Osteocyte (in vitro differentiated cells): ENCODE results near the gene RPL27. TPM values are rescaled to one million over a fixed set of nuclear protein-coding genes. Genes with fewer than 3 reads are reported as not detected.

Experiments
- DNase-seq: peaks from one replicate; pipeline ENCODE4 v3.0.0; 2021; ENCODE audit warnings: mixed read lengths; ENCODE audit not compliant: unreplicated experiment; ENCODE audit errors: extremely low spot score
- H3K27ac Mint-ChIP-seq: one replicate; pipeline ENCODE4 v1.8.0; 2021; ENCODE audit warnings: mild to moderate bottlenecking, mixed read lengths; ENCODE audit not compliant: unreplicated experiment
- H3K27me3 Mint-ChIP-seq: one replicate; pipeline ENCODE4 v1.8.0; 2021; ENCODE audit warnings: mixed read lengths; ENCODE audit not compliant: unreplicated experiment
- H3K36me3 Mint-ChIP-seq: one replicate; pipeline ENCODE4 v1.8.0; 2021; ENCODE audit warnings: mixed read lengths; ENCODE audit not compliant: unreplicated experiment
- H3K4me1 Mint-ChIP-seq: one replicate; pipeline ENCODE4 v1.8.0; 2021; ENCODE audit warnings: mixed read lengths; ENCODE audit not compliant: unreplicated experiment
- H3K4me3 Mint-ChIP-seq: one replicate; pipeline ENCODE4 v1.8.0; 2021; ENCODE audit warnings: mild to moderate bottlenecking, moderate library complexity, mixed read lengths; ENCODE audit not compliant: unreplicated experiment
- H3K9me3 Mint-ChIP-seq: one replicate; pipeline ENCODE4 v1.8.0; 2021; ENCODE audit warnings: mixed read lengths; ENCODE audit not compliant: unreplicated experiment
- total RNA-seq: library from RNA; stranded (reverse); gene quantifications from 2 replicates; pipeline ENCODE4 v1.2.1, GENCODE V29; 2021
- TF ChIP-seq, protein P1 (sequence below): fragments of 200-600 bp; sonication (generic); IDR thresholded peaks from 2 replicates; pipeline ENCODE4 v1.5.0; 2021; ENCODE audit warnings: antibody characterized with exemption, mild to moderate bottlenecking, moderate library complexity

The RPL27 gene
- total RNA-seq, 1 donor from 2014 or later, result 1,010 TPM

DNA sequence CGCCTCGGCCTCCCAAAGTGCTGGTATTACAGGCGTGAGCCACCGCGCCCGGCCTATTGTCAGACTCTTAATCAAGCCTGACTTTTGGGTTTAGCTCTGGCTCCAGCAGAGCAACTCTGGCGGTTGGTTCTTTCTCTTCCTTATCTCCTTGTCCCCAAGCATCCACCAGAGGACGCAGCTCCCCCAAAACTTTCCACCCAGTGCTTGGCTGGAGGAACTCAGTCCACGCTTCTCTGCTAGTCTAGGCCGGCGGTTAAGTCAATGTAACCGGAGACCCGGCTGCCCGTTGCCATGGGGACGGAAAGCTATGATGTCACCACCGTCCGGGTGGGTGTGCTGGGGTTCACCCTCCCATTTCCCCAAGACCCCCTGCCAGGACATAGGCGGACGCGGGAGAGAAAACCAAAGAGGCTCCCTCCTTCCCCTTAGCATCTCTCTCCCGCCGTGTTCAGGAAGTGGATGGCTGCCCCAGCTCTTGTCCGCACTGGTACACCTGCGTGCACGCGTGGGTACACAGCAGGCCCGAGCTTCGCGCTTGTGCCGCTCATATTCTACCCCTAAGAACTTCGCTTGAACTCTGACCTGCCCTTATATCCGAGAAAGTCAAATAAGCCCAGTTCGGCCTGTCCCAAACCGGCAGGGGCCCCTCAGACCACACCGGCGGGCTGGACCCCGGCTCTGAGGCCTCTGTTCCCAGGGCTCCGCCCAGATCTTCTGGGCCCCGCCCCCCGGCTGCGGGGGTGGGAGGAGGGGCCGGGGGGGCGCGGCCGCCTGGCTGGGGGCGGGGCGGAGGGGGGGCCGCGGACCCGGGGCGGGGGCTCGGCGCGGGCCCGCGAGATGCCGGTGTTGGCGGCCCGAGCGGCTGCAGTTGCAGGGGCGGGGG is 26.4 kb downstream of the RPL27 start, which contains the start of gene RND2:
RND2 (plus strand) TSS at position 825 of the 883 bp plus-strand sequence. CDS start 117 bp downstream, outside the sequence.
- Mint-ChIP-seq H3K4me1 (peaks cover 28% of the 10 kb centered on the region), H3K27me3 (no peaks in the 10 kb centered on the region), H3K36me3 (no peaks in the 10 kb centered on the region), H3K4me3 (peak within 1 kb of the TSS; percentile 90), H3K9me3 (no peaks in the 10 kb centered on the region), H3K27ac (peak within 1 kb of the TSS; percentile 94)
- TF ChIP-seq, protein P1, sequence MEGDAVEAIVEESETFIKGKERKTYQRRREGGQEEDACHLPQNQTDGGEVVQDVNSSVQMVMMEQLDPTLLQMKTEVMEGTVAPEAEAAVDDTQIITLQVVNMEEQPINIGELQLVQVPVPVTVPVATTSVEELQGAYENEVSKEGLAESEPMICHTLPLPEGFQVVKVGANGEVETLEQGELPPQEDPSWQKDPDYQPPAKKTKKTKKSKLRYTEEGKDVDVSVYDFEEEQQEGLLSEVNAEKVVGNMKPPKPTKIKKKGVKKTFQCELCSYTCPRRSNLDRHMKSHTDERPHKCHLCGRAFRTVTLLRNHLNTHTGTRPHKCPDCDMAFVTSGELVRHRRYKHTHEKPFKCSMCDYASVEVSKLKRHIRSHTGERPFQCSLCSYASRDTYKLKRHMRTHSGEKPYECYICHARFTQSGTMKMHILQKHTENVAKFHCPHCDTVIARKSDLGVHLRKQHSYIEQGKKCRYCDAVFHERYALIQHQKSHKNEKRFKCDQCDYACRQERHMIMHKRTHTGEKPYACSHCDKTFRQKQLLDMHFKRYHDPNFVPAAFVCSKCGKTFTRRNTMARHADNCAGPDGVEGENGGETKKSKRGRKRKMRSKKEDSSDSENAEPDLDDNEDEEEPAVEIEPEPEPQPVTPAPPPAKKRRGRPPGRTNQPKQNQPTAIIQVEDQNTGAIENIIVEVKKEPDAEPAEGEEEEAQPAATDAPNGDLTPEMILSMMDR, result peak; percentile 82
- peak; percentile 96 for DNase-seq

DNA sequence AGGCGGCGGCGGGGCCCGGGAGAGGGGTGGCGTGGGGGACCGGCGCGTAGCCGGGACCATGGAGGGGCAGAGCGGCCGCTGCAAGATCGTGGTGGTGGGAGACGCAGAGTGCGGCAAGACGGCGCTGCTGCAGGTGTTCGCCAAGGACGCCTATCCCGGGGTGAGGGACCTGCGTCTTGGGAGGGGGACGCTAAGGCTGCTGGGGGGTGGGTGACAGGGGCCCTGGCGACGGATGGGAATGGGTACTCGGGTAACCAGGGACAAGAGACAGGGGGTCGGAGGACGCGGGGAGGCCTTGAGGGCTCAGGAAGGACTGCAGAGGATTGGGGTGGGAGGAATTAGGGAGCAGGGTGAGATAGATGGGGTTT is 27.1 kb downstream of the RPL27 start:
- peaks cover 22% of the 10 kb centered on the region for H3K4me1 Mint-ChIP-seq
- H3K27me3 Mint-ChIP-seq, result no peaks in the 10 kb centered on the region
- peak overlapping the region; percentile 69 for H3K4me3 Mint-ChIP-seq
- DNase-seq, result no peak
- TF ChIP-seq, protein P1, result no peak
- no peaks in the 10 kb centered on the region for H3K36me3 Mint-ChIP-seq
- H3K9me3 Mint-ChIP-seq, result no peaks in the 10 kb centered on the region
- H3K27ac Mint-ChIP-seq, result peak overlapping the region; percentile 18

DNA sequence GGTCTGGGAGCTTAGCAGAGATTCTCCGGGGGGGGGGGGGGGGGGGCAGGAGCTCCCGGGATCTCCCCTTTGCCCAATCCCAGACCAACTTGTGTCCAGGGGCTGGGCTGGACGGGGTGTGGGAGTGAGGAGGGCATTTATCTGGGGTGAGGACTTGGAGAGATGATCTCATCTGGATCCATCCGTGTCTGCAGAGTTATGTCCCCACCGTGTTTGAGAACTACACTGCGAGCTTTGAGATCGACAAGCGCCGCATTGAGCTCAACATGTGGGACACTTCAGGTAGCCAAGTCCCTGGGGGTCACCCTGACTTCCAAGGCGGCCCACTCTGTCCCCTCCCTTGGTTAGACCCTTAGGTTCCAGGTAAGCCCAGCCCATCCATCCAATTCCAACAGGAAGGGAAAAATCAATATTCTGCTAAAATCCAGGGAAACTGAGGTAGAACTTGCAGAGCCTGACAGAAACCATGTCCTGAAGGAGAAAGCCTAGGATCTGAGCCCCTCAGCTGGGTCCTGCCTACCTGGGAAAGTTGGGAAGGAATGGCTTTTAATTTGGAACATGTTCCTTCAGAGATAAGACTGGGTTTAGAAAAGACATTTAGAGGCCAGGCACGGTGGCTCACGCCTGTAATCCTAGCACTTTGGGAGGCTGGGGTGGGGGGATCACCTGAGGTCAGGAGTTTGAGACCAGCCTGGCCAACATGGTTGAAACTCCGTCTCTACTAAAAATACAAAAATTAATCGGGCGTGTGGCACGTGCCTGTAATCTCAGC is 27.7 kb downstream of the RPL27 start:
- TF ChIP-seq, protein P1, result no peak
- Mint-ChIP-seq H3K4me3 (peak overlapping the region; percentile 69), H3K27ac (no peak overlapping the region), H3K4me1 (peaks cover 17% of the 10 kb centered on the region), H3K9me3 (no peaks in the 10 kb centered on the region), H3K27me3 (no peaks in the 10 kb centered on the region), H3K36me3 (no peaks in the 10 kb centered on the region)
- DNase-seq, result no peak

DNA sequence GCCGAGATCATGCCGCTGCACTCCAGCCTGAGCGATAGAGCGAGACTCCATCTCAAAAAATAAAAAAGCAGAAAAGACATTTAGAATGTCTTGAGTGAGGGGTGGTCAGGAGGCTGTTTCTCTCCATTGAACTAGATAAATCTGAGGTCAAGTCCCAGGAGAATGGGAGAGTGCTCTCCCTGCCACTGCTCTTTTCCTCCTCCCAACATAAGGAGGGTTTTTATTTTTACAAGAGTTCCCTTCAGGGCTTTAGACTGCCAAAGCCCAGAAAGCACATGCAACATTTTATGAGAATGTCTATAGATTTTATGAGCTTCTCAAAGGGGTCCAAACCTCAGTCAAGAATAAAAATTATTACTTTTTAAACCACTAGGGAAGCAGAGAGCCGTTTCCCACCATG is 28.4 kb downstream of the RPL27 start:
- peaks cover 14% of the 10 kb centered on the region for H3K4me1 Mint-ChIP-seq
- TF ChIP-seq, protein P1, result no peak
- no peaks in the 10 kb centered on the region for H3K27me3 Mint-ChIP-seq
- DNase-seq, result no peak
- no peaks in the 10 kb centered on the region for H3K9me3 Mint-ChIP-seq
- H3K36me3 Mint-ChIP-seq, result no peaks in the 10 kb centered on the region
- H3K4me3 Mint-ChIP-seq, result no peak overlapping the region
- no peak overlapping the region for H3K27ac Mint-ChIP-seq
